Measurements from ENCODE around the gene ENAM. TPM values are rescaled to one million over a fixed set of nuclear protein-coding genes. Genes with fewer than 3 reads are reported as not detected.
A peak's percentile ranks its signal among the peaks of the same experiment; 100 is the strongest.
"Not testable (repeated sequence)": the region's sequence is repeated elsewhere in the genome, so short reads cannot be mapped to it uniquely, and the experiment has no call there.

The ENAM gene
- total RNA-seq, 2 experiments from 2014 or later = not detected

GRCh38 chr4:70657326-70657725 is 28.8 kb downstream of the ENAM start:
- POLR2A ChIA-PET = no interaction called here
- intact Hi-C loops (cut with micrococcal nuclease) = no loop called here
- TF ChIP-seq, protein P1, sequence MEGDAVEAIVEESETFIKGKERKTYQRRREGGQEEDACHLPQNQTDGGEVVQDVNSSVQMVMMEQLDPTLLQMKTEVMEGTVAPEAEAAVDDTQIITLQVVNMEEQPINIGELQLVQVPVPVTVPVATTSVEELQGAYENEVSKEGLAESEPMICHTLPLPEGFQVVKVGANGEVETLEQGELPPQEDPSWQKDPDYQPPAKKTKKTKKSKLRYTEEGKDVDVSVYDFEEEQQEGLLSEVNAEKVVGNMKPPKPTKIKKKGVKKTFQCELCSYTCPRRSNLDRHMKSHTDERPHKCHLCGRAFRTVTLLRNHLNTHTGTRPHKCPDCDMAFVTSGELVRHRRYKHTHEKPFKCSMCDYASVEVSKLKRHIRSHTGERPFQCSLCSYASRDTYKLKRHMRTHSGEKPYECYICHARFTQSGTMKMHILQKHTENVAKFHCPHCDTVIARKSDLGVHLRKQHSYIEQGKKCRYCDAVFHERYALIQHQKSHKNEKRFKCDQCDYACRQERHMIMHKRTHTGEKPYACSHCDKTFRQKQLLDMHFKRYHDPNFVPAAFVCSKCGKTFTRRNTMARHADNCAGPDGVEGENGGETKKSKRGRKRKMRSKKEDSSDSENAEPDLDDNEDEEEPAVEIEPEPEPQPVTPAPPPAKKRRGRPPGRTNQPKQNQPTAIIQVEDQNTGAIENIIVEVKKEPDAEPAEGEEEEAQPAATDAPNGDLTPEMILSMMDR (IDR thresholded peaks at IDR 0.05) = no peak
- DNase-seq (no peak), ATAC-seq (no peak)
- Mint-ChIP-seq H3K27ac (no peak overlapping the region), H3K4me1 (ENCODE audit: low read depth) (peaks cover 3% of the 10 kb centered on the region), H3K4me3 (no peak overlapping the region), H3K27me3 (no peaks in the 10 kb centered on the region), H3K9me3 (no peaks in the 10 kb centered on the region), H3K36me3 (ENCODE audit: low read depth) (no peaks in the 10 kb centered on the region)
- CTCF ChIA-PET = interaction anchor here (1.1 kb wide), 1 partner anchor 28 kb away, joined by 3 read pairs; no protein-coding TSS in a partner anchor

DNA sequence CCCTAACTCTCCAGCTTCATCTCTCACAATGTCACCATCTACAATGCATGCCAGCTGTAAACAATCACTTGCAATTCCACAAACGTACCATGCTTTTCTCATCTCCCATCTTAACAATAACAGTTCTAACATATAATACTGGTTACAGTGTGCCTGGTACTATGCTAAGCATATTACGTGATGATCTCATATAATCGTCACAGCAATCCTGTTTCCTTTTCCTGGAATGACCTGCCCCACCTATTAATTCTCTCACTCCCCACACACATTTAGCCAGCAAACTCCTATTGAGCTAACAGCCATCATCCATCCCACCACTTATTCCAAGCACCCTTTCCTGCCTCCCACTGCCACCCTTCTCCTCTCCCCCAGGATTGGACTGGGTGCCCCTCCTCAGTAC is 29.9 kb downstream of the ENAM start:
- CTCF ChIA-PET = interaction anchor here (1.1 kb wide), 1 partner anchor 26 kb away, joined by 3 read pairs; no protein-coding TSS in a partner anchor
- H3K36me3 Mint-ChIP-seq (ENCODE audit: low read depth) = no peaks in the 10 kb centered on the region
- H3K27ac Mint-ChIP-seq = no peak overlapping the region
- no peak for DNase-seq
- H3K4me1 Mint-ChIP-seq (ENCODE audit: low read depth) = peaks cover 3% of the 10 kb centered on the region
- POLR2A ChIA-PET = no interaction called here
- TF ChIP-seq, protein P1 (IDR thresholded peaks at IDR 0.05) = no peak
- H3K9me3 Mint-ChIP-seq = no peaks in the 10 kb centered on the region
- ATAC-seq = no peak
- no peak overlapping the region for H3K4me3 Mint-ChIP-seq
- intact Hi-C loops (cut with micrococcal nuclease) = no loop called here
- H3K27me3 Mint-ChIP-seq = no peaks in the 10 kb centered on the region

- H3K27me3 Mint-ChIP-seq = no peaks in the 10 kb centered on the region
- TF ChIP-seq, protein P1 (IDR thresholded peaks at IDR 0.05) = no peak
- H3K36me3 Mint-ChIP-seq (ENCODE audit: low read depth) = no peaks in the 10 kb centered on the region
- intact Hi-C loops (cut with micrococcal nuclease) = no loop called here
- H3K4me1 Mint-ChIP-seq (ENCODE audit: low read depth) = peaks cover 3% of the 10 kb centered on the region
- H3K27ac Mint-ChIP-seq = no peak overlapping the region
- POLR2A ChIA-PET = interaction anchor here (1.0 kb wide), 1 partner anchor 29 kb away, joined by 4 read pairs; the partner anchor contains the start of gene UTP3
- CTCF ChIA-PET = interaction anchor here (2.0 kb wide), 1 partner anchor 8 kb away, joined by 6 read pairs; no protein-coding TSS in a partner anchor
- no peak overlapping the region for H3K4me3 Mint-ChIP-seq
- no peak for DNase-seq
- H3K9me3 Mint-ChIP-seq = no peaks in the 10 kb centered on the region
- ATAC-seq = no peak
Measured at GRCh38 chr4:70660106-70660505, 31.6 kb downstream of the ENAM start.

- H3K4me1 Mint-ChIP-seq (ENCODE audit: low read depth); H3K9me3 Mint-ChIP-seq; H3K27me3 Mint-ChIP-seq; H3K36me3 Mint-ChIP-seq (ENCODE audit: low read depth); POLR2A ChIA-PET; H3K27ac Mint-ChIP-seq; intact Hi-C loops (cut with micrococcal nuclease); H3K4me3 Mint-ChIP-seq: not testable (repeated sequence)
- CTCF ChIA-PET = interaction anchor here (2.0 kb wide), 1 partner anchor 9 kb away, joined by 6 read pairs; no protein-coding TSS in a partner anchor
- ATAC-seq (peak; percentile 72), DNase-seq (peak; percentile 36)
Measured at GRCh38 chr4:70661309-70661922, 32.9 kb downstream of the ENAM start.

DNA sequence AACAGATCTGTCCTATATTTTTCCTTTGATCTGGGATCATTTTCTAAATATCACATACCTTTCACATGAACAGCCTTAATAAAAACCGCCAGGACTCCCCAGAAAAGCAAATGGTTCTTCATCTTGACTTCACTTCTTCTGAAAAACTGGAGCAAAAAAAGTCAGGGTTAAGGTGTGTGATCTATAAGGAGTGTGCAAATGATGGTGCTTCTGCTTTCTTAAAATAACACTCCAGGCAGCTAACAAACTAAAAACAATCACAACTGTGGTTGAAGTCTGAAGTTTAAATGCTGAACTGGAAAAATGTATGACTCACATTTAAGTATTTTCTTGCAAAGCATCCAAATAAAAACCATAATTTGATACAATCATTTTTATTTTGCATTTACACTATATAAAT is 37.8 kb downstream of the ENAM start, which contains the start of gene JCHAIN:
Gene JCHAIN (minus strand): TSS at position 140 of the 400 bp plus-strand sequence. CDS start 18 bp downstream, at position 122.
- no peaks in the 10 kb centered on the region for H3K36me3 Mint-ChIP-seq (ENCODE audit: low read depth)
- ChIA-PET POLR2A (no interaction called here), CTCF (interaction anchor here (1.6 kb wide), 1 partner anchor 65 kb away, joined by 4 read pairs; no protein-coding TSS in a partner anchor)
- DNase-seq (no peak), ATAC-seq (no peak)
- intact Hi-C loops (cut with micrococcal nuclease) = no loop called here
- H3K4me3 Mint-ChIP-seq = no peak within 1 kb of the TSS
- H3K4me1 Mint-ChIP-seq (ENCODE audit: low read depth) = peaks cover 5% of the 10 kb centered on the region
- TF ChIP-seq, protein P1 (IDR thresholded peaks at IDR 0.05) = no peak
- H3K27ac Mint-ChIP-seq = no peak within 1 kb of the TSS
- H3K9me3 Mint-ChIP-seq = no peaks in the 10 kb centered on the region
- H3K27me3 Mint-ChIP-seq = no peaks in the 10 kb centered on the region

Data from activated CD8-positive, alpha-beta T cell treated with anti-CD3 and anti-CD28 coated beads for 36 hours (primary cell).